K562 (cell line): ENCODE measurements around the gene C1QTNF5. TPM values are rescaled to one million over a fixed set of nuclear protein-coding genes. Genes with fewer than 3 reads are reported as not detected.

ENCODE experiments used
- ARID1B ChIP-seq: fragments of 450-650 bp; IDR thresholded peaks from 2 replicates; pipeline ENCODE4 v1.6.1; 2016; ENCODE audit warnings: antibody characterized with exemption, mild to moderate bottlenecking, inconsistent platforms
- BRCA1 ChIP-seq, 2 experiments: fragments of 450-650 bp in 1 of 2; sonication (generic) in 1 of 2; formaldehyde crosslinking in 1 of 2; IDR thresholded peaks; 2 replicates each; pipeline versions ENCODE4 v1.5.0 to v1.6.1; 2017 to 2020; ENCODE audit warnings: mild to moderate bottlenecking in 1 of 2, missing genetic modification reagents in 1 of 2
- CREM ChIP-seq: IDR thresholded peaks from 2 replicates; pipeline ENCODE4 v1.6.1; 2014; ENCODE audit warnings: antibody characterized with exemption, low read depth
- CTCF ChIP-seq, 3 experiments: IDR thresholded peaks in 2 of 3; conservative IDR thresholded peaks in 1 of 3; 2 replicates each; pipeline ENCODE4 v1.5.1; 2011 to 2012; ENCODE audit warnings: low read length in 3 of 3, mild to moderate bottlenecking in 3 of 3, control low read depth in 2 of 3, improper control_type of control experiment in 1 of 3, inconsistent platforms in 1 of 3, low read depth in 1 of 3, mixed read lengths in 1 of 3, moderate library complexity in 1 of 3; ENCODE audit not compliant: insufficient read depth in 2 of 3
- FOXP4 ChIP-seq: sonication (generic); formaldehyde crosslinking; IDR thresholded peaks from 2 replicates; pipeline ENCODE4 v1.8.0; 2022; ENCODE audit warnings: mild to moderate bottlenecking, missing genetic modification reagents, borderline replicate concordance
- LEF1 ChIP-seq: fragments of 450-650 bp; IDR thresholded peaks from 2 replicates; pipeline ENCODE4 v1.6.1; 2016; ENCODE audit warnings: mild to moderate bottlenecking
- NFE2L1 ChIP-seq: fragments of 450-650 bp; IDR thresholded peaks from 2 replicates; pipeline ENCODE4 v1.6.1; 2016; ENCODE audit warnings: missing genetic modification characterization, low read depth, mild to moderate bottlenecking, missing compliant biosample characterization, moderate library complexity, borderline replicate concordance
- NRF1 ChIP-seq, 2 experiments: fragments of 450-650 bp; IDR thresholded peaks in 1 of 2; conservative IDR thresholded peaks in 1 of 2; 2 replicates each; pipeline ENCODE4 v1.6.1; 2014; ENCODE audit warnings: mild to moderate bottlenecking in 2 of 2
- PML ChIP-seq: IDR thresholded peaks from 2 replicates; pipeline ENCODE4 v1.6.1; 2012; ENCODE audit warnings: low read length, inconsistent platforms
- RAD51 ChIP-seq: fragments of 450-650 bp; IDR thresholded peaks from 2 replicates; pipeline ENCODE4 v1.7.1; 2016; ENCODE audit warnings: low read depth, mild to moderate bottlenecking, borderline replicate concordance
- ZNF57 ChIP-seq: fragments of 450-650 bp; formaldehyde crosslinking; IDR thresholded peaks from 2 replicates; pipeline ENCODE4 v1.4.0; 2020; ENCODE audit warnings: mild to moderate bottlenecking, moderate library complexity
- polyA plus RNA-seq, 8 experiments: library from polyadenylated mRNA; depleted of rRNA in 4 of 8; stranded (reverse) in 5 of 8; unstranded in 3 of 8; fragments of >200 nt; fragmentation: Nextera tagmentation in 2 of 8; fragmentation: Illumina TruSeq in 1 of 8; extraction: Ambion mirVana in 2 of 8; extraction: Trizol in 1 of 8; gene quantifications; 2 replicates each; pipeline versions ENCODE4 v1.2.1 to v1.2.3, GENCODE V29; 2011 to 2014; ENCODE audit warnings: inconsistent platforms in 1 of 8, missing spikeins in 1 of 8
- total RNA-seq, 7 experiments: library from RNA; depleted of rRNA in 6 of 7; stranded (reverse); fragments of >200 nt in 6 of 7; fragmentation: Illumina TruSeq in 2 of 7; extraction: Trizol in 2 of 7; gene quantifications; 2 replicates each; pipeline versions ENCODE4 v1.2.1 to v1.2.3, GENCODE V29; 2011 to 2021; ENCODE audit warnings: low replicate concordance in 1 of 7
- TF ChIP-seq, protein P1 (sequence below): sonication (generic); formaldehyde crosslinking; IDR thresholded peaks from 2 replicates; pipeline ENCODE4 v1.8.0; 2023; ENCODE audit warnings: missing genetic modification reagents, mild to moderate bottlenecking, borderline replicate concordance
- TF ChIP-seq, protein P2 (sequence below): fragments of 250-450 bp; sonication (Bioruptor Pico); IDR thresholded peaks from 2 replicates; pipeline ENCODE4 v1.5.0; 2021; ENCODE audit warnings: mild to moderate bottlenecking, moderate library complexity

Gene C1QTNF5
- total and polyA plus RNA-seq, 9 of the 15 experiments (the other 6 are each of a cell fraction or from before 2014, with no cell fraction given), result 0.07 to 0.76 (median 0.24) TPM; not detected in 1

DNA sequence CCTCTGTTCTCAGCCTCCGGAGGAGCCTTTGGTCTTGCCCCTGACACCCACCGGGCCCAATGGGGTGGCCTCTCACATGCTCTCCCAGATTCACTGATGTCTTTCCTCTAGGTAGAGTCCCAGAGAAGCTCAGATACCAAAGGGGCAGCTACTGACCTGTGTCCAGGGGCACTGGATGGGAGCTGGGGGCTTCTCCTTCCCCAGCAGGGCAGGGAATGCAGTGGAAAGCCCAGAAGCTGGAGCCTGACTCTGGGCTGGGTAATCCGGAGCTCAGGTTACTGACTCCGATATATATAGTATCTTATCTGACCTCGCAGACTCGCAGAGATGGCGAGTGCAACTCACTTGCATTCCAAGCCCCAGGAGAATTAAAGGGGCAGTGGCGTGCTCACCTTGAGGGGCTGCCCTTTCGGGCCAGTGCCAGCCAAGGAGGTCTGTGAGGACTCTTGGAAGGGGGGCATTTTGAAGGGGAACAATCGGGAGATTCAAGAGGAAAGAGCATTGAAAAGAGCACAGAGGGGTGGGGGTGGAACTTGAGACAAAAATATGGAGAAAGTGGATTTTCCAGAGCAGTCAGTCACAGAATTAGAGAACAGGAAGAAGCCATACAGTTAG is 38.3 kb upstream of the C1QTNF5 start (continued):
- TF ChIP-seq, protein P1, sequence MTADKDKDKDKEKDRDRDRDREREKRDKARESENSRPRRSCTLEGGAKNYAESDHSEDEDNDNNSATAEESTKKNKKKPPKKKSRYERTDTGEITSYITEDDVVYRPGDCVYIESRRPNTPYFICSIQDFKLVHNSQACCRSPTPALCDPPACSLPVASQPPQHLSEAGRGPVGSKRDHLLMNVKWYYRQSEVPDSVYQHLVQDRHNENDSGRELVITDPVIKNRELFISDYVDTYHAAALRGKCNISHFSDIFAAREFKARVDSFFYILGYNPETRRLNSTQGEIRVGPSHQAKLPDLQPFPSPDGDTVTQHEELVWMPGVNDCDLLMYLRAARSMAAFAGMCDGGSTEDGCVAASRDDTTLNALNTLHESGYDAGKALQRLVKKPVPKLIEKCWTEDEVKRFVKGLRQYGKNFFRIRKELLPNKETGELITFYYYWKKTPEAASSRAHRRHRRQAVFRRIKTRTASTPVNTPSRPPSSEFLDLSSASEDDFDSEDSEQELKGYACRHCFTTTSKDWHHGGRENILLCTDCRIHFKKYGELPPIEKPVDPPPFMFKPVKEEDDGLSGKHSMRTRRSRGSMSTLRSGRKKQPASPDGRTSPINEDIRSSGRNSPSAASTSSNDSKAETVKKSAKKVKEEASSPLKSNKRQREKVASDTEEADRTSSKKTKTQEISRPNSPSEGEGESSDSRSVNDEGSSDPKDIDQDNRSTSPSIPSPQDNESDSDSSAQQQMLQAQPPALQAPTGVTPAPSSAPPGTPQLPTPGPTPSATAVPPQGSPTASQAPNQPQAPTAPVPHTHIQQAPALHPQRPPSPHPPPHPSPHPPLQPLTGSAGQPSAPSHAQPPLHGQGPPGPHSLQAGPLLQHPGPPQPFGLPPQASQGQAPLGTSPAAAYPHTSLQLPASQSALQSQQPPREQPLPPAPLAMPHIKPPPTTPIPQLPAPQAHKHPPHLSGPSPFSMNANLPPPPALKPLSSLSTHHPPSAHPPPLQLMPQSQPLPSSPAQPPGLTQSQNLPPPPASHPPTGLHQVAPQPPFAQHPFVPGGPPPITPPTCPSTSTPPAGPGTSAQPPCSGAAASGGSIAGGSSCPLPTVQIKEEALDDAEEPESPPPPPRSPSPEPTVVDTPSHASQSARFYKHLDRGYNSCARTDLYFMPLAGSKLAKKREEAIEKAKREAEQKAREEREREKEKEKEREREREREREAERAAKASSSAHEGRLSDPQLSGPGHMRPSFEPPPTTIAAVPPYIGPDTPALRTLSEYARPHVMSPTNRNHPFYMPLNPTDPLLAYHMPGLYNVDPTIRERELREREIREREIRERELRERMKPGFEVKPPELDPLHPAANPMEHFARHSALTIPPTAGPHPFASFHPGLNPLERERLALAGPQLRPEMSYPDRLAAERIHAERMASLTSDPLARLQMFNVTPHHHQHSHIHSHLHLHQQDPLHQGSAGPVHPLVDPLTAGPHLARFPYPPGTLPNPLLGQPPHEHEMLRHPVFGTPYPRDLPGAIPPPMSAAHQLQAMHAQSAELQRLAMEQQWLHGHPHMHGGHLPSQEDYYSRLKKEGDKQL (CRISPR knock-in tag), result no peak
- TF ChIP-seq ZNF57 (CRISPR knock-in tag) (no peak), CTCF (IDR thresholded peaks at IDR 0.05 in 2 of 3, conservative IDR thresholded peaks at IDR 0.05 in 1 of 3; ENCODE audit: insufficient read depth in 2 of 3, low read depth in 1 of 3, low read length in 3 of 3) (no peak), BRCA1 (IDR thresholded peaks at IDR 0.05) (no peak), BRCA1 (CRISPR knock-in tag; IDR thresholded peaks at IDR 0.05) (no peak), PML (peak; percentile 41; the same call in 1 of the 2 replicates), FOXP4 (CRISPR knock-in tag) (no peak), ARID1B (peak; percentile 85), NRF1 (conservative IDR thresholded peaks at IDR 0.05 in 1 of 2, IDR thresholded peaks at IDR 0.05 in 1 of 2) (no peak), RAD51 (no peak), LEF1 (0 out of 2 replicates have a peak, but pooled peaks have one; percentile 72), CREM (no peak), NFE2L1 (tag) (no peak)
- TF ChIP-seq, protein P2, sequence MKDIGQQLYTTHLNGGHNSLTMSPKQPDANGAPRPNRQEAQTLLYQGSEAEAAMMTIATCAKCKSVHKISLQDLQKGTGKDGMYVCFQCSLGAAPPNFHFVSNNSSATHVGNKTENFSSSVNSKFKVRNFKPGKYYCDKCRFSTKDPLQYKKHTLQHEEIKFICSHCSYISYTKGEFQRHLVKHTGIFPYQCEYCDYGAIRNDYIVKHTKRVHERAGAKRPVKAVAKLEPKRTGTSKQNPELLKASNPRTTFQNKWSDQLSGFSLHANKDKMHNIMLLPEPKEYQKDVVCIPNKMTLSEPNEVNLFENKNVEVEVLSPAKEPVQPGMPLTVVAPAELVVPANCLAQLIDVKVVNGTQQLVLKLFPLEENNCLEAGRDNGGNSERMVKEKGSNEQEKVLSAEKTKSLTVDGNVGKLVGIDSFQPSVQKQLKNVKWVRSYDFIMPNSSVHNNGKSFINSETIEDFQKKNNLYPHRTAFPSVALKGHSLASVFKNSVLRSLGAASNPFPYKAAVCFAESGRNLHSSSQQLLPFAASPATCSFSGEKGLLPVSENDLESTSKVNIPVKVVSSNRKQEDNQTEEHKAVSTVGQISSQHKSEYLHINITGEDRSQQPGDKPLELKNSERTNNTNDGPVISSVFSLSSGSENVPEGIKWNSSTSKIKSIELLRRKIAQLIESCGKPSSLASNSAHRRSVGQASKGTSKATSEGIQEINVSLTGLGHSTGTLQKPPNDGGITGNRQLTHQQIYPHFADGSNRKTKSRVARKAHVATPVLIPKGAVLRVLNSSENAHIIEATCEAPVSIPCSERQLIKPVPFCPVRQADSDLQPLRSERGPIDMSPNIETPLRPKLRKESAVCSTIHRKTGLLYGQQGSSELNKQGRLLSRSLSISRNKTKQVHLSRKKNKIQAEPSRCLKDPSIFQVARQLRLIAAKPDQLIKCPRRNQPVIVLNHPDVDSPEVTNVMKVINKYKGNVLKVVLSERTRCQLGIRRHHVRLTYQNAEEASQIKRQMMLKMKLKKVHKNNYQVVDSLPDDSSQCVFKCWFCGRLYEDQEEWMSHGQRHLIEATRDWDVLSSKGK (CRISPR knock-in tag), result no peak
